H9 (cell line): Measurements from ENCODE around the gene FLCN. TPM values are rescaled to one million over a fixed set of nuclear protein-coding genes. Genes with fewer than 3 reads are reported as not detected.

ENCODE experiments used
- DNase-seq: peaks from one replicate; pipeline ENCODE4 v3.0.0-alpha.2; 2017
- H2AFZ ChIP-seq: one replicate; pipeline ENCODE4 v1.6.1; 2013; ENCODE audit warnings: mild to moderate bottlenecking, low read length, control low read depth, moderate library complexity
- H2AK5ac ChIP-seq: 2 replicates; pipeline ENCODE4 v1.6.1; 2013; ENCODE audit warnings: low read length, control low read depth, mixed read lengths; ENCODE audit not compliant: insufficient read length
- H2BK120ac ChIP-seq: one replicate; pipeline ENCODE4 v1.6.1; 2013; ENCODE audit warnings: low read depth, mild to moderate bottlenecking, low read length, control low read depth, inconsistent platforms; ENCODE audit not compliant: poor library complexity, severe bottlenecking
- H2BK12ac ChIP-seq: 2 replicates; pipeline ENCODE4 v1.6.1; 2013; ENCODE audit warnings: low read length, control low read depth, mixed read lengths, low read depth; ENCODE audit not compliant: insufficient read length
- H2BK15ac ChIP-seq: 2 replicates; pipeline ENCODE4 v1.6.1; 2013; ENCODE audit warnings: low read depth, low read length, control low read depth
- H2BK20ac ChIP-seq: one replicate; pipeline ENCODE4 v1.6.1; 2013; ENCODE audit warnings: low read depth, mild to moderate bottlenecking, low read length, control low read depth, inconsistent platforms; ENCODE audit not compliant: poor library complexity, severe bottlenecking
- H2BK5ac ChIP-seq: 2 replicates; pipeline ENCODE4 v1.6.1; 2013; ENCODE audit warnings: low read length, control low read depth, mixed read lengths; ENCODE audit not compliant: insufficient read length
- H3K14ac ChIP-seq: 2 replicates; pipeline ENCODE4 v1.6.1; 2013; ENCODE audit warnings: low read length, control low read depth; ENCODE audit not compliant: insufficient read depth
- H3K18ac ChIP-seq: 2 replicates; pipeline ENCODE4 v1.6.1; 2013; ENCODE audit warnings: low read depth, mild to moderate bottlenecking, mixed read lengths, low read length, control low read depth; ENCODE audit not compliant: insufficient read length
- H3K23ac ChIP-seq: 2 replicates; pipeline ENCODE4 v1.6.1; 2013; ENCODE audit warnings: low read length, control low read depth, mixed read lengths, low read depth; ENCODE audit not compliant: insufficient read length
- H3K23me2 ChIP-seq: 2 replicates; pipeline ENCODE4 v1.6.1; 2013; ENCODE audit warnings: low read depth, mild to moderate bottlenecking, mixed read lengths, low read length, control low read depth; ENCODE audit not compliant: insufficient read length, poor library complexity, severe bottlenecking
- H3K27ac ChIP-seq: 2 replicates; pipeline ENCODE4 v1.5.1; 2013; ENCODE audit warnings: low read length, control low read depth, mixed read lengths, low read depth; ENCODE audit not compliant: insufficient read length
- H3K27me3 ChIP-seq: 2 replicates; pipeline ENCODE4 v1.6.1; 2013; ENCODE audit warnings: low read length, control low read depth, inconsistent platforms; ENCODE audit not compliant: insufficient read depth
- H3K4ac ChIP-seq: 2 replicates; pipeline ENCODE4 v1.6.1; 2013; ENCODE audit warnings: low read depth, mild to moderate bottlenecking, control low read depth, inconsistent platforms, low read length, moderate library complexity
- H3K4me1 ChIP-seq: 2 replicates; pipeline ENCODE4 v1.6.1; 2013; ENCODE audit warnings: low read length, control low read depth, inconsistent platforms; ENCODE audit not compliant: insufficient read depth
- H3K4me2 ChIP-seq: 2 replicates; pipeline ENCODE4 v1.6.1; 2013; ENCODE audit warnings: low read length, control low read depth, mixed read lengths; ENCODE audit not compliant: insufficient read length, insufficient read depth
- H3K56ac ChIP-seq: 2 replicates; pipeline ENCODE4 v1.6.1; 2013; ENCODE audit warnings: low read depth, mild to moderate bottlenecking, mixed read lengths, low read length, control low read depth; ENCODE audit not compliant: insufficient read length
- H3K79me1 ChIP-seq: 2 replicates; pipeline ENCODE4 v1.6.1; 2013; ENCODE audit warnings: low read depth, mild to moderate bottlenecking, moderate library complexity, low read length, control low read depth, inconsistent platforms; ENCODE audit not compliant: insufficient read depth, poor library complexity, severe bottlenecking
- H3K79me2 ChIP-seq: 2 replicates; pipeline ENCODE4 v1.6.1; 2013; ENCODE audit warnings: low read length, control low read depth, inconsistent platforms; ENCODE audit not compliant: insufficient read depth
- H3K9ac ChIP-seq: 2 replicates; pipeline ENCODE4 v1.6.1; 2013; ENCODE audit warnings: low read length, control low read depth, mixed read lengths; ENCODE audit not compliant: insufficient read length; ENCODE audit errors: extremely low read depth
- H3K9me3 ChIP-seq: one replicate; pipeline ENCODE4 v1.6.1; 2013; ENCODE audit warnings: low read depth, low read length, inconsistent platforms; ENCODE audit not compliant: control insufficient read depth
- H3T11ph ChIP-seq: one replicate; pipeline ENCODE4 v1.6.1; 2013; ENCODE audit warnings: mild to moderate bottlenecking, low read length, control low read depth, inconsistent platforms
- H4K20me1 ChIP-seq: one replicate; pipeline ENCODE4 v1.6.1; 2013; ENCODE audit not compliant: control insufficient read depth, insufficient read length, insufficient read depth
- H4K5ac ChIP-seq: 2 replicates; pipeline ENCODE4 v1.6.1; 2013; ENCODE audit warnings: low read depth, mild to moderate bottlenecking, mixed read lengths, low read length, control low read depth; ENCODE audit not compliant: insufficient read length
- H4K8ac ChIP-seq: replicated peaks from 2 replicates; pipeline ENCODE4 v1.6.1; 2013; ENCODE audit warnings: low read length, control low read depth, mixed read lengths, low read depth; ENCODE audit not compliant: insufficient read length
- H4K91ac ChIP-seq: 2 replicates; pipeline ENCODE4 v1.6.1; 2013; ENCODE audit warnings: low read depth, mild to moderate bottlenecking, moderate library complexity, mixed read lengths, low read length, control low read depth; ENCODE audit not compliant: insufficient read length
- H3K27ac Mint-ChIP-seq, 3 experiments: 2 replicates in 2 of 3; 3 replicates in 1 of 3; pipeline ENCODE4 v1.8.0; 2020 to 2021; ENCODE audit warnings: mixed read lengths in 3 of 3, mild to moderate bottlenecking in 1 of 3, moderate library complexity in 1 of 3
- H3K27me3 Mint-ChIP-seq: 2 replicates; pipeline ENCODE4 v1.8.0; 2021; ENCODE audit warnings: low read depth, mild to moderate bottlenecking, moderate library complexity, mixed read lengths
- H3K36me3 Mint-ChIP-seq, 3 experiments: 2 replicates in 2 of 3; 3 replicates in 1 of 3; pipeline ENCODE4 v1.8.0; 2020 to 2021; ENCODE audit warnings: low read depth in 3 of 3, mixed read lengths in 3 of 3; ENCODE audit not compliant: insufficient read depth in 1 of 3
- H3K4me1 Mint-ChIP-seq, 2 experiments: 2 replicates each; pipeline ENCODE4 v1.8.0; 2020; ENCODE audit warnings: mixed read lengths in 2 of 2
- H3K4me3 Mint-ChIP-seq, 2 experiments: 2 replicates in 1 of 2; 3 replicates in 1 of 2; pipeline ENCODE4 v1.8.0; 2020 to 2021; ENCODE audit warnings: mild to moderate bottlenecking in 2 of 2, mixed read lengths in 2 of 2, moderate library complexity in 1 of 2
- H3K9me3 Mint-ChIP-seq, 2 experiments: 2 replicates in 1 of 2; 3 replicates in 1 of 2; pipeline ENCODE4 v1.8.0; 2020; ENCODE audit warnings: mild to moderate bottlenecking in 2 of 2, mixed read lengths in 2 of 2, moderate library complexity in 1 of 2
- CTCF ChIP-seq: fragments of 200-600 bp; sonication (generic); conservative IDR thresholded peaks from 3 replicates; pipeline ENCODE4 v1.8.0; 2021; ENCODE audit warnings: antibody characterized with exemption, mild to moderate bottlenecking
- WGBS: extraction: QIAGEN DNeasy Blood & Tissue Kit; methylation state at CpG from one replicate; pipeline ENCODE4 v1.1.7; 2013; ENCODE audit warnings: missing lambda C conversion rate, low lambda C conversion rate, mixed read lengths; ENCODE audit not compliant: insufficient read length; ENCODE audit errors: extremely low coverage; 5-methylcytosine and 5-hydroxymethylcytosine counted together
- total RNA-seq: library from RNA; stranded (reverse); gene quantifications from 2 replicates; pipeline ENCODE4 v1.2.1, GENCODE V29; 2021

The FLCN gene
- total RNA-seq, 1 experiment from 2014 or later: 33.3 TPM

- WGBS: no CpG with 5 or more reads among the region's 26 CpGs
These were observed 64.7 kb downstream of the FLCN start for GRCh38 chr17:17172001-17172939.

More at GRCh38 chr17:17172001-17172939, 64.7 kb downstream of the FLCN start:
- Histone ChIP-seq H2BK12ac (no peak overlapping the region), H3K79me1 (no peaks in the 10 kb centered on the region), H4K8ac (no peak overlapping the region), H4K5ac (no peak overlapping the region), H2BK120ac (no peak overlapping the region), H3K79me2 (no peaks in the 10 kb centered on the region), H2BK20ac (no peak overlapping the region), H3K14ac (no peak overlapping the region), H3K4me2 (no peak overlapping the region), H3K18ac (no peak overlapping the region), H3K56ac (no peak overlapping the region), H4K20me1 (no peaks in the 10 kb centered on the region), H3T11ph (no peak overlapping the region), H2AK5ac (no peak overlapping the region), H2BK5ac (no peak overlapping the region), H3K9me3 (no peaks in the 10 kb centered on the region), H3K27me3 (no peaks in the 10 kb centered on the region), H3K9ac (no peak overlapping the region), H3K4me1 (no peaks in the 10 kb centered on the region), H3K4ac (no peak overlapping the region), H3K23me2 (no peaks in the 10 kb centered on the region), H2AFZ (no peak overlapping the region), H3K27ac (no peak overlapping the region), H4K91ac (no peak overlapping the region), H3K23ac (no peak overlapping the region), H2BK15ac (no peak overlapping the region)
- TF ChIP-seq CTCF: no peak; the same call in 2 of the 3 replicates
- peaks cover 12 to 63% (median 37%) of the 10 kb centered on the region in 3 experiments; a peak in 6 of 7 replicates for H3K36me3 Mint-ChIP-seq
- H3K27me3 Mint-ChIP-seq: no peaks in the 10 kb centered on the region
- peak; percentile 63 for DNase-seq
- peaks cover 2 to 14% of the 10 kb centered on the region in 2 experiments; a peak in 2 of 4 replicates for H3K4me1 Mint-ChIP-seq
- H3K9me3 Mint-ChIP-seq: no peaks in the 10 kb centered on the region
- H3K4me3 Mint-ChIP-seq: no peak overlapping the region
- H3K27ac Mint-ChIP-seq: no peak overlapping the region; a peak in 1 of 7 replicates
